ES-I3 (cell line): ENCODE measurements around the gene CEP131.

Experiments used
- H3K36me3 ChIP-seq: 2 replicates; pipeline ENCODE4 v1.6.1; 2013; ENCODE audit warnings: mild to moderate bottlenecking, low read length, control low read depth, moderate library complexity; ENCODE audit not compliant: insufficient read depth
- H3K4me1 ChIP-seq: 2 replicates; pipeline ENCODE4 v1.6.1; 2013; ENCODE audit warnings: mild to moderate bottlenecking, control low read depth, low read length; ENCODE audit not compliant: insufficient read depth
- H3K9ac ChIP-seq: 2 replicates; pipeline ENCODE4 v1.6.1; 2013; ENCODE audit warnings: low read depth, mild to moderate bottlenecking, low read length, moderate library complexity
- H3K9me3 ChIP-seq: 2 replicates; pipeline ENCODE4 v1.6.1; 2013; ENCODE audit warnings: mild to moderate bottlenecking, low read length, moderate library complexity; ENCODE audit not compliant: control insufficient read depth, insufficient read depth

CEP131 gene

DNA sequence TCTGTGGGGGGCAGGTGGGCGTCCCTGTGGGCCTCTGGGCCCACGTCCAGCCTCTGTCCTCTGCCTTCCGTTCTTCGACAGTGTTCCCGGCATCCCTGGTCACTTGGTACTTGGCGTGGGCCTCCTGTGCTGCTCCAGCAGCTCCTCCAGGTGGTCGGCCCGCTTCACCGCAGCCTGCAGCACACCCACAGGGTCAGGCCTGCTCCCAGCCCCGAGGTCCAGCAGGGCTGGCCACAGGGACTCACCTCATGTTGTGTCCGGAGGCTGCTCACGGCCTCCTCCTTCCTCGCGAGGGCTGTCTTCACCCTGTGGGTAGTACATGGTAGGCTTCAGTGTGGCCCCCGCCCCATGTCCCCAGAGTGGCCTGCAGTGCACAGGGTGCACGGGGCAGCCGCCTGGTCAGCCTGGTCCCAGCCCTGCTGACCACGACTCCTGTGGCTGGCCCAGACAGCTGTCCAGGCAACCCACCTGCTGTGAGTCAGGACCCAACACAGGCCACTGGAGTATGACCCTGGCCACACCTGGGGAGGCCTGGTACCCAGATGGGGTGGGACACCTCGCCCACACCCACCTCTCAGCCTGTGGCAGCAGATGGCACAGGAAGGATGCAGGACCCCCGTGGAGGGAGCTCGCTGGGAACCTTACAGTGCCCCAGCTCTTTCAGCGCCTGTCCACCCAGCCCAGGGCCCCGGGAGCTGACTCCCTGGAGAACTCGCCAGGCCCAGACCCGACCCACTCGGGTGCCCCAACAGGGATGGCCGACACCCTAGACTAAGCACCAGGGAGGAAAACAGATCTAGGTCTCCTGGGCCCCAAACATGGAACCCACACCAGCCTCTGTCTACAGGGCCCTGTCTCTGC, 32.9 kb downstream of the CEP131 start:
- no peak overlapping the region for H3K9ac ChIP-seq
- no peaks in the 10 kb centered on the region; the same call in 1 of the 2 replicates for H3K4me1 ChIP-seq
- H3K9me3 ChIP-seq: no peaks in the 10 kb centered on the region
- H3K36me3 ChIP-seq: no peaks in the 10 kb centered on the region

DNA sequence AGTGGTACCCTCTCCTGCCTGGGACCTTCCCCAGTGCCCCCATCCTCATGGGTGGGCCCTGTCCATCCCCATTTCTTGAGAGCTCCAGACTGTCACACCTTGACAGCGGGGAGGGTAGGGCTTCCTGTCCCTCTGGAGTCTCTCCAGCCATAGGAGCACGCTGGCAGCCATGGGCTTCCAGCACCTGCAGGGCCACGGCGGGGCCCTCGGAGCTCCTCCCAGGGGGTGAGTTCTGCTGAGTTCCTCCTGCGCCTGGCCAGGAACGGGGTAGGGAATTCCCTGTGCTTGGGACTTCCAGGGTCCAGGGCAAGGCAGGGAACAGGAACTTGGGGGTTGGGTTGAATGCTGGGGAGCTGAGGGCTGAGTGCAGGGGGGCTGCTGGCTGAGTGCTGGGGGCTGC, 33.7 kb downstream of the CEP131 start:
- Histone ChIP-seq H3K9me3 (no peaks in the 10 kb centered on the region), H3K9ac (no peak overlapping the region), H3K4me1 (no peaks in the 10 kb centered on the region; the same call in 1 of the 2 replicates), H3K36me3 (no peaks in the 10 kb centered on the region)

DNA sequence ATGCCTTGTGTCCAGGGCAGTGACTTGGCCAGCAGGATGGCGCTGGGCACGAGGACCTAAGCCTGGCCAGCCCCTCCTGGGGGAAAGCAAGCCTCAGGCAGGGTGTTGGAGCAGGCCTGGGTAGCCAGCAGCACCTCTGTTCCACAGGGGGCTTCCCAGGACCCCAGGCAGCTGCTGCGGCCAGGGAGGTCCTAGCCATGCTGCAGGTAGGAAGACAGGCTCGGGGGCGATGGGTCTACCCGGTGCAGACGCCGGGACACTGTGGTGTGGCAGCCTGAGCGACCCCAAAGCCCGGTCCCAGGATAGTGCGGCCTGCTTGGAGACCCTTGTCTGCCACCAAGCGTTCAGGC, 34.3 kb downstream of the CEP131 start:
- H3K9ac ChIP-seq: no peak overlapping the region
- no peaks in the 10 kb centered on the region; the same call in 1 of the 2 replicates for H3K4me1 ChIP-seq
- H3K36me3 ChIP-seq: no peaks in the 10 kb centered on the region
- H3K9me3 ChIP-seq: 0 out of 2 replicates have a peak, but pooled peaks cover 3% of the 10 kb centered on the region

DNA sequence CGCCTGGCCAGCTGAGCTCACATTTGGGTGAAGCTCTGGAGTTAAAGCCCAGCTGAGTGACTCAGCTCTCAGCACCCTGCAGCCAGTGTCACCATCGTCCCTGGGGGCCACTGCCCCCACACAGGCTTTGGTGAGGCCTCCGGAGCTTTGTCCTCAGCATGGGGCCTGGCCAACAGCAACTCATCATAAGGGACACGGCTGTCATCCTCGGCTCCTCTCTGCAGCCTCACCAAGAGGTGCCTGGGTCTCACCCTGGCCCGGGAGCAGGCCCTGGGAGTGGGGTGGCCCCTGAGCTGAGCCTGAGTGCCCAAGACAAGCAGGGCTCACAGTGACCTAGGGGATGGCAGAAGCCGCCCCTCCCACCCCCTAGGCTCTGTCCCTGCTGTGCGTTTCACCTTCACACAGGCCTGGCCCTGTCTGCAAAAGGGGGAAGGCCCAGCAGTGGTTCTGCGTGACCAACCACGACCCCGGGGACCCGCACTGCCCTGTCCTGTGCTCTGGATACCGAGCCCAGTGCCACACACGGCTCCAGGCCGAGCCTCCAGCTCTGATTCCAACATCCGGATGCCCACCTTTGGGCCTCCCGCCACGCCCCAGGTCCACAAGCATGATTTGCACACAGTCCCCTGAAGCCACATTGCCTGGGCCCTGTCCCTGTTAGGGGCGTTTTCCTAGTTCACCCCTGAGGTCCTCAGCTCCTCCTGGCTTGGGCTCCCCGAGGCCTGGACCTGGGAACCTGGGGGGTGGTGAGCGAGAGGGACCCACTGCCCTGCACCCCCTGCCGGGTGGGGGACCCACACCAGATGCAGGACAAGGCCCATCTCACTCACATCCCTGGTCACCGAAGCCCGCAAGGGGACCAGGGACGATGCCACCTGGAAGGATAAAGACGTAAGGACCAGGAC, 34.9 kb downstream of the CEP131 start:
- Histone ChIP-seq H3K9me3 (0 out of 2 replicates have a peak, but pooled peaks cover 3% of the 10 kb centered on the region), H3K36me3 (no peaks in the 10 kb centered on the region), H3K4me1 (no peaks in the 10 kb centered on the region; the same call in 1 of the 2 replicates), H3K9ac (no peak overlapping the region)

DNA sequence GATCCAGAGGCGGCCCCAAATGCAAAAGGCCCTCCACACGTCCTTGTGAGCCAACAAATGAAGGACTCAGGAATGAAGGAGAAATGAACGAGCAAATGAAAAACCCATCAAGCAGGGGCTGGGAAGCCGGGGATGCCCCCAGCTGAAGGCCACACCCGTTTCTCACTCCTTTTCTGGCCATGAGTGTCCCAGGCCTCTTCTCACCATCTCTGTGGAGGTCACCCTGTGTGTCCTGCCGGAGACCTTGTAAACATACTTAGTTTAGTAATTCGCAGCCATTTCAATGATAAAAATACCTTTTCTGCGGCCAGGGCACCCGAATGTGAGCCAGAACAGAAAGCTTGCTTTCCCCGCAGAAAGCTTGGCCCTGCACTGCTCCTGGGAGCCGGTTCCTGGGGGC, 35.6 kb downstream of the CEP131 start:
- Histone ChIP-seq H3K4me1 (no peaks in the 10 kb centered on the region; the same call in 1 of the 2 replicates), H3K9me3 (0 out of 2 replicates have a peak, but pooled peaks cover 3% of the 10 kb centered on the region), H3K9ac (no peak overlapping the region), H3K36me3 (no peaks in the 10 kb centered on the region)

DNA sequence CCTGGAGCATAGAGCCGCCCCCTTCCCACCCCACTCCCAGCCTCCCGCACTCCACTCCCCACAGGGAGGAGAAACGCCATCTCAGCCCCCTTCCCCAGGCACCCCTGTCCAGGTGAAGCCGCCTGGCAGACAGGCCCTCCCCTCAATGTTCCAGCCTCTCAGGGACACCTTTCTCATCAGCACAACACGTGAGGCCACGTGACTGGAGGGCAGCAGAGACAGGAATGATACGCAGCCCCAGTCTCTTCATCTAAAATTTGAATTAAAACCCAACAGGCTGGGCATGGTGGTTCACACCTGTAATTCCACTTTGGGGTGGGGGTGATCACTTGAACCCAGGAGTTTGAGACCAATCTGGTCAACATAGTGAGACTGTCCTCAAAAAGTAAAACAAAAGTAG, 36.6 kb downstream of the CEP131 start:
- Histone ChIP-seq H3K36me3 (no peaks in the 10 kb centered on the region), H3K9ac (no peak overlapping the region), H3K4me1 (no peaks in the 10 kb centered on the region), H3K9me3 (0 out of 2 replicates have a peak, but pooled peaks cover 3% of the 10 kb centered on the region)

DNA sequence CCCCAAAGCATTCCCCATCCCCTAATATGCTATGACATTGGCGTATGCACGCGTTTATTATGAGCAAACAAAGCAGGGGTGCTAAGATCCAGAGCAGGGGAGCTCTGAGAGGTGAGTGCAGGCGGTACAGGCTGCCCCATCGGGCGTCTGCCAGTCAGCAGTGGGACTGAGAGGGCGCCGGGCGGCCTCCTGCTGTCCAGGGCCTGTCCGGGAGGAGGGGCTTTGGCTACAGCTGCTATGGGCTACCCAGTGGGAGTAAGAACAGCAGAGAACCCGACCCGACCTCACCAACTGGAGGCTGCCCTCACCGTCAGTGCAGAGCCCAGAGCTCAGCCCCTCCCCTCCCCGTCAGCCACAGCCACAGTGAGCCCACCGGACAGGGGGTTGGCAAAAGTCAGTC, 38.2 kb downstream of the CEP131 start:
- Histone ChIP-seq H3K9me3 (0 out of 2 replicates have a peak, but pooled peaks cover 3% of the 10 kb centered on the region), H3K4me1 (no peaks in the 10 kb centered on the region), H3K36me3 (no peaks in the 10 kb centered on the region), H3K9ac (no peak overlapping the region)

DNA sequence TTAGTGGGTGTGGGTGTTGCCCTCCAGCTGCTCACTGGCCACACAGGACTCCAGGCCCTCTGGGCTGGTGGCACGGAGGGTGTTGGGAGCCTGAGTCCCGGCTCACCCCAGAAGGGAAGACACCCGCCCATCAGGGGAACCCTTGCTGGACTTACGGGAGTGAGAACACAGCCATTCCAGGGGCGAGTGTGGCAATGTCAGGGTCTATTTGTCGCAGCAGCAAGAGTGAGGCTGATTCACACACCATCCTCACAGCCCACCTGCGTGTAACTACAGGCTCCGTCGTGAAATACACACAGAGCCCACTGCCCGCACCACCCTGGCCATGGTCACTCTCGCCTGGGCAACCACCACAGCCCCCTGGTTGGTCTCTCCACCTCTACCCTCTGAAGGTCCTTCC, 39.0 kb downstream of the CEP131 start:
- Histone ChIP-seq H3K4me1 (no peaks in the 10 kb centered on the region), H3K9me3 (0 out of 2 replicates have a peak, but pooled peaks cover 3% of the 10 kb centered on the region), H3K9ac (no peak overlapping the region), H3K36me3 (no peaks in the 10 kb centered on the region)

DNA sequence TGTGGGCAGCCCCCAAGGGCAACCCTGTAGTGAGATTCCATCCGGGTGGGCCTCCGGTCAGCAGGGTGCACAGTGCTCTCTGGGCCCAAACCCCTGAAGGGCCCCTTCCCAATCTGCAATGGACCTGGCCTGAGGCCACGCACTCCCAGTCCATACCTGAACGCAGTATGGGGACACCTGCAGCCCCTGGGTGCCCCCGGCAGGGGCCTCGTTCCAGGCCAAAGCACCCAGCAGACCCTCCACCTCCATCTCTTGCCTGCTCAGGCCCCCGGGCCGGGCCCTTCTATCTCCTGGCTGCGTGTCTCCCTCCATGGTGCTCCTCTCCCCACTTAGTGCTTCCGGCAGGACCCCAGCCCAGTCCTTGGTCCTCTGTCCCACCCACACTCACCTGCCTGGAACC, 39.4 kb downstream of the CEP131 start:
- Histone ChIP-seq H3K36me3 (no peaks in the 10 kb centered on the region), H3K9me3 (0 out of 2 replicates have a peak, but pooled peaks cover 3% of the 10 kb centered on the region), H3K9ac (no peak overlapping the region), H3K4me1 (no peaks in the 10 kb centered on the region)

DNA sequence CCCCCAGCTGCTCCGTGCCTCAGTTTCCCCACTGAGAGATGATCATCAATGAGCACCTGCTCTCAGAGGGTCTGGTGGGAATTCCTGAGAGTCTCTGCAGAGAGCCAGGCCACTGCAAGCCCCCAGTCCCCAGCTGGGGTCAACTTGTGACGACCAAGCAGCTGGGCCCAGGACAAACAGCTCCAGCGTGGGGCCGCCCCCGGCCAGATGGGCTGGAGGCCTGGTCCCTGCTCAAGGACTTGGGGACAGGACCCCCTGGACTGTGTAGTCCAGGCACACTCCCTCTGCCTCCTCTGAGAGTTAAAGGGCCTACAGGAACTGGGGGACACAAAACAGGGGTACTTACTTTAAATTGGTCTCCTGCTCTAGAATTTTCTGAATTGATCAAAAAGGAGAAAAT, 40.2 kb downstream of the CEP131 start:
- no peak overlapping the region for H3K9ac ChIP-seq
- H3K9me3 ChIP-seq: 0 out of 2 replicates have a peak, but pooled peaks cover 3% of the 10 kb centered on the region
- no peaks in the 10 kb centered on the region for H3K4me1 ChIP-seq
- no peaks in the 10 kb centered on the region for H3K36me3 ChIP-seq

DNA sequence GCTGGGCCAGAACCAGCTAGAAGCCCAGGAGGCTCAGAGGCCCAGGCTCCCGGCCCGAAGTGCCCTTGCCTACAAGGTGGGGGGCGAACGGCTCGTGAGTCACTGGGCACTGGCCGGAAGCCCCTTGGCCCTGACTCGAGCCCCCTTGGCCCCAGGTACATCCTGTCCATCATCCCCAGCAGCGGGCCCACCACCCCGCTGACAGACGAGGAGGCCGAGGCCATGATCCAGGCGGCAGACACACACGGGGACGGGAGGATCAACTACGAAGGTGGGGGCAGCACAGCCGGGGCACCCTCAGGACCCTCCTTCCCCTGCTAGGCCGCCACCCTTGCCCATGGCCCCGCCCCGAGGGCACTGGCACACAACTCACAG, 41.0 kb downstream of the CEP131 start:
- 0 out of 2 replicates have a peak, but pooled peaks cover 3% of the 10 kb centered on the region for H3K9me3 ChIP-seq
- H3K9ac ChIP-seq: no peak overlapping the region
- no peaks in the 10 kb centered on the region for H3K36me3 ChIP-seq
- H3K4me1 ChIP-seq: no peaks in the 10 kb centered on the region

DNA sequence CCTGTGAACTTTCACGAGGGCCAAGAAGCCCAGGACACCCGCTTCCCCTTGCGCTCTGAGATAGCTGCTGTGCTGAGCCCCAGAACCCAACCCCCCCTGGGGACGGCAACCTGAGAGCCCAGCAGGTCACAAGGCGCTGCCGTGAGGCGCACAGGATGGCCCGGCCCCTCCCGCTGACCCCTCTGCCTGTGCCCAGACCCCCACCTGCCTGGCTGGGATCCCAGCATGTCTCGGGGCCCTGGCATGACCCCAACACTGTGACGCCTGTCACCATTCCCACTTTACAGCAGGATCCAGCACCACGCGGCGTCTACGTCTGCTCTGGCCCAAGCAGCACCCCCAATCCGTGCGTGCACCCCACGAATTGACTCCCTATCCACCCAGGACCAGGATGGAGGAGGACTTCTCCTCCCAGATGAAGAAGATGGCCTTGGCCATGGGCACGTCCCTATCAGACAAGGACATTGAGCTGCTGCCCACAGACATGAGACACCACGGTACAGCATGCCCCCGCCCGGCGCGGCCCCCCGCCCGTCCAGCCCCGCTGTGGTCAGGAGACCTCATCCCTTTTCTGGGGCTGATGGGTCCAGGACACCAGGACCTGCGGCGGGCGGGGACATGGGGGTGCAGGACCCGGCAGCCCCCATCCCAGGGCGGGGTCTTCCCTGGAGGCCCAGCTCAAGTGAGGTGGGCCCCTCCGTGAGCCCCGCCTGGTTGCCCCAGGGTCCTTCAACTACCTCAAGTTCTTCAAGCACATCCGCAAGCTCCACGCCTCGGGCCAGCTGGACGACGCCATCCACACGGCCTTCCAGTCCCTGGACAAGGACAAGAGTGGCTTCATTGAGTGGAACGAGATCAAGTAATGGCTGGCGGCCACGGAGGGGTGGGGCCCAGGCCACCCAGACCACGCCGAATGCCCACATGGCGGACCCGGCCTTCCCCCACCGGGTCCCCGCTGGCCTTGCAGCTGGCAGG, 41.6 kb downstream of the CEP131 start:
- Histone ChIP-seq H3K9ac (no peak overlapping the region), H3K4me1 (no peaks in the 10 kb centered on the region), H3K9me3 (0 out of 2 replicates have a peak, but pooled peaks cover 3% of the 10 kb centered on the region), H3K36me3 (no peaks in the 10 kb centered on the region)

DNA sequence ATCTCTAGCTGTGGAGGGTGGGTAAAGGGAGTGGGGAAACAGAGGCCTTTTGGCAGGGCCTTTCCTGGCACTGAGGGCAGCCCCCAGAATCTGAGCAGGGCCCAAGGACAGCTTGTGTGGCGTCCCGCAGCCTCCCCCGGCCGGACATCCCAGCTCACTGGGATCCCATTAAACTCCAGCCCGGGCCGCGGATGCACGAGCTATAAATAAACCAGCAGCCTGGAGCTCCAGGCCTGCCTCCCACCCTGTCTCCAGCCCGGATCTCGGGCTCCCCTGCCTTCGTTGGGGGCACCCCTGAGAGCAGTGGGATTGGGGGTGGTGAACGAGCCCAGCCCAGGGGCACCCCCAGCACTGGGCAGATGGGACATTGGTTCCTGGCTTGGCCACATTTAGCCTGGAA, 42.9 kb downstream of the CEP131 start:
- 0 out of 2 replicates have a peak, but pooled peaks cover 3% of the 10 kb centered on the region for H3K9me3 ChIP-seq
- H3K9ac ChIP-seq: no peak overlapping the region
- no peaks in the 10 kb centered on the region for H3K36me3 ChIP-seq
- no peaks in the 10 kb centered on the region for H3K4me1 ChIP-seq
